Measurements from ENCODE around the gene INSR. TPM values are rescaled to one million over a fixed set of nuclear protein-coding genes. Genes with fewer than 3 reads are reported as not detected.
"Not testable (repeated sequence)": the region's sequence is repeated elsewhere in the genome, so short reads cannot be mapped to it uniquely, and the experiment has no call there.

Gene INSR
- total RNA-seq, 1 donor from 2014 or later: 15.4 TPM

- no peak for DNase-seq (ENCODE audit: low read depth)
Observed at GRCh38 chr19:7258041-7258839, 36.0 kb downstream of the INSR start.

GRCh38 chr19:7257148-7258040, 36.8 kb downstream of the INSR start:
- DNase-seq (ENCODE audit: low read depth): no peak

GRCh38 chr19:7255631-7256030, 38.6 kb downstream of the INSR start:
- no peak for DNase-seq (ENCODE audit: low read depth)

GRCh38 chr19:7255119-7255518, 39.1 kb downstream of the INSR start:
- DNase-seq (ENCODE audit: low read depth): no peak

- DNase-seq (ENCODE audit: low read depth): no peak
Observed at GRCh38 chr19:7254590-7254989, 39.6 kb downstream of the INSR start.

DNA sequence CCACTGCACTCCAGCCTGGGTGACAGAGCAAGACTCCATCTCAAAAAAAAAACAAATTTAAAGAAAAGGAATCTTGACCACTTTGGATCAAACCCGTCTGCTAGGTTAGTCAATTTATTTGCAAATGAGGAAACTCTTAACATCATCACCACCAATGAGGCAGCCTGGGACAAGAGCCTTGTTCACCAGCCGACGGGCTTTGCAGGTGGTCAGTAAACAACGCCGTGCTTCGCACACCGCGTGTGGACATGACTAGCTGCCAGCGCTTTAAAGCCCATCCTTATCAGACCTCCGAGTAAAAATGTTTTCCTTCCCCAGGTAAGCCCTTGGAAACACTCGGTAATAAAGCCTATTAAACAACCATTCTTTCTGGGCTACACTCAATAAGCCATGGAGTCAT, 41.9 kb downstream of the INSR start:
- DNase-seq (ENCODE audit: low read depth): no peak

DNA sequence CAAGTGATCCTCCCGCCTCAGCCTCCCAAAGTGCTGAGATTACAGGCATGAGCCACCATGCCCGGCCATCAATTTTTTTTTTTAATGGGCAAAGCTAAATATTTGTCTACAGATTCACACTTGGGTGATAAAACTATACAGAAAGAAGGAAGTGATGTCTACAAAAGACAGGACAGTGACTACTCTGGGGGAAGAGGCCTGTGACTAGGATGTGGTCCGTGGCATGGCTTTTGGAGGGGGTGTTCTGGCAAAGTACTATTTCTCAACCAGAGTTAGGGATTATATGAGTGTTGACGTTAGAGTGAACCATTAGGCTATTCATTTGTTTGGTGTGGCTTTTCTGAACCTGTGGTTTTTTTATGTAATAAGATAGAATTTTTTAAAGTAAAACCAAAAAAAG, 42.7 kb downstream of the INSR start:
- DNase-seq (ENCODE audit: low read depth): no peak

DNA sequence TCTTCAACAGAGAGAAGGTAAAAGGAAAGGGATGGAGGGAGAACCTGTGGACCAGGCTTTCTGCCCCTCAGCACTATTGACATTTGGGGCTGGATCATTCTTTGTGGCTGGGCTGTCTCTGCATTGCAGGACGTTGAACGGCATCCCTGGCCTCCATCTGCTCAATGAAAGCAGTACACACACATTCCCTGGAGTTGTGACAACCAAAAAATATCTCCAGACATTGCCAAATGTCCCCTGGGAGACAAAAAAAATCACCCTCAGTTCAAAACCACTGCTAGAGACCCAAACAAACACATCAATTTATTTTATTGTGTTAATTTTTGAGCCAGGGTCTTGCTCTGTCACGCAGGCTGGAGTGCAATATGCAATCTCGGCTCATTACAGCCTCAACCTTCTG, 43.3 kb downstream of the INSR start:
- no peak for DNase-seq (ENCODE audit: low read depth)

GRCh38 chr19:7250057-7250596, 44.1 kb downstream of the INSR start:
- no peak for DNase-seq (ENCODE audit: low read depth)

GRCh38 chr19:7247155-7247554, 47.1 kb downstream of the INSR start:
- no peak for DNase-seq (ENCODE audit: low read depth)

GRCh38 chr19:7246601-7247000, 47.6 kb downstream of the INSR start:
- DNase-seq (ENCODE audit: low read depth): no peak

DNA sequence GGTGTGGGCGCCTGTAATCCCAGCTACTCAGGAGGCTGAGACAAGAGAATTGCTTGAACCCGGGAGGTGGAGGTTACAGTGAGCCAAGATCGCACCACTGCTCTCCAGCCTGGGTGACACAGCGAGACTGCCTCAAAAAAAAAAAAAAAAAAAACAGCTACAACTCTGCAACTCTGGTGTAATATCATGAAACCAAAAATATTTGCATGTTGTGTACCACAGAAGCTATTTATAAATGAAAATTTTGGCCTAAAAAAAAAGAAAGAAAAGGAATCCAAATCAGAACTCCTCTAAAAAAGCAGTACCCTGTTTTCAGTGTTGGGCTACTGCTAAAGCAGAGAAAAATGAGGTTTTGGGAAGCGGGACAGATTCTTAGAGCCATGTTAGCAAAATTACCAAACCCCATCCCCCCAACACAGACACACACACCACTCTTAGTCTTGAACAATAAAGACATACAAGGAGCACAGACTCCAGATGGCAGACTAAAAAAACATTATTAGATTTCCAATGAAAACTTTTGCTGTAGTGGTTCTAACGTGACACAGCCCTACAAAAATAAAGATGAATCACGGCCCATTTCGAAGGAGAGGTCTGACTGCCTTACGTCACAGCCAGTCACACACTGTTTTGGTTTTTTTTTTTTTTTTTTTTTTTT, 51.5 kb downstream of the INSR start:
- DNase-seq (ENCODE audit: low read depth): peak; percentile 84

GRCh38 chr19:7238051-7238450, 56.2 kb downstream of the INSR start:
- no peak for DNase-seq (ENCODE audit: low read depth)

GRCh38 chr19:7236153-7236552, 58.1 kb downstream of the INSR start:
- DNase-seq (ENCODE audit: low read depth): no peak

DNA sequence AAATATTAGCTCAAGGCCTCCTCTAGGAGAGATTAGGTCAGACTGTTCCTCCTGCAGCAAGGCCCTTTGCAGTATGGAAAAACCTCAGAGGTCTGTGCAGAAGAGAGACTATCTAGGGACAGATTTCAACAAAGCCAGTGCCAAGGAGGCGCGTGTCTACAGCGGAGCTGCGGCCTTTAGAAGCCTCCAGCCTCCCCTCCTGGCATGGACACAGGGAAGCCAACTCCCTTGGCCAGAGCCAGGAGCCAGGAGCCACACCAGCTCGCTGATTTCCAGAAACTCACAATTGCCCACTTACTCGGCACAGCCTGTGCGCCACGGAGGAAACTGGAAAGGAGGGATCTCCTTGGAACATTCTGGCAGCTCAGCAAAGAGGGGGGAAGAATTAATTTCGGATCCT, 63.4 kb downstream of the INSR start:
- no peak for DNase-seq (ENCODE audit: low read depth)

GRCh38 chr19:7229735-7230134, 64.5 kb downstream of the INSR start:
- DNase-seq (ENCODE audit: low read depth): no peak

DNA sequence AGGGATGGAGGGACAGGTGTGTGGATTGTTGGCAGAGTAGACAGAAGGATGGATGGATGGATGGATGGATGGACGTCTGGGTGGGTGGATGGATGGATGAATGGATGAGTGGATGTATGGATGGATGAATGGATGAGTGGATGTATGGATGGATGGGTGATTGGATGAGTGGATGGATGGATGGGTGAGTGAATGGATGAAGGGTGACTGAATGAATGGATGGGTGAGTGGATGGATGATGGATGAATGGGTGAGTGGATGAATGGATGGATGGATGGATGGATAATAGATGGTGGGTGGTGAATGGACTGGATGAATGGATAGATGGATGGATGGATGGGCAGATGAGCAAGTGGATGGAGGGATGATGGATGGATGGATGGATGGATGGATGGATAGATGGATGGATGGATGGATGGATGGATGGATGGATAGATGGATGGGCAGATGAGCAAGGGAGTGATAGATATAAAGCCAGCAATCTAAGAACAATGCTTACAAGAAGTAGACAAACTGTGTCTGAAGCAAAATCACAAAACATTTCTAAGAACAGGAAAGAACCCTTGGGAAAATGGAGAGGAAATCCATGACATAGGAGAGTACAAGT, 65.2 kb downstream of the INSR start:
- no peak for DNase-seq (ENCODE audit: low read depth)

DNA sequence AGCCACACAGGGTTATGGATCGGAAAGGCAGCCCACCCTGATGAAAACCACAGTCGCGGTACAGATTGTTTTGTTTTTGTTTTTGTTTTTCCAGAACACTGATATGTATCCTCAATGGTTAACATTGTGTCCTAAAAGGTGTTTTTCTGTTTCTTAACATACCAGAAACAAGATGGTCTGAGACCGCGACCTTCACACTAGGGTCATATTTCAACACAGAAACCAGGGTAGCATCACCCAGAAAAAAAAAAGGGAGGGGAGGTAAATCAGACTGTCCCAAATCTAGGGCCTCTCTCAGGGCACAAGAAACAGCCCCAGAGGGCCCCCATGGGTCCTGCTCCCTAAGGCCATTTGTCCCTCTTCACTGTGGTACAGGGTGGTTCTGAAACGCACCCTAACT, 66.5 kb downstream of the INSR start:
- DNase-seq (ENCODE audit: low read depth): no peak

DNA sequence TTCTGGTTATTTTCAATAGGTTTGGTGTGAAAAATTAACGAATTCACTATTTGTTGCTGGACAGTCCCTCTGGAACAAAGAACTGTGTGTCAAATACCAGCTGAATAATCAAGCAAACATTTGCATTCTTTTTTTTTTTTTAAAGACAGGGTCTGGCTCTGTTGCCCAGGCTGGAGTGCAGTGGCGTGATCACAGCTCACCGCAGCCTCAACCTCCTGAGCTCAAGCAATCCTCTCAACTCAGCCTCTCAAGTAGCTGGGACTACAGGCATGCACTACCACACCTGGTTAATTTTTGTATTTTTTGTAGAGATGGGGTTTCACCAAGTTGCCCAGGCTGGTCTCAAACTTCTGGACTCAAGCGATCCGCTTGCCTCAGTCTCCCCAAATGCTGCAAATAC, 67.1 kb downstream of the INSR start:
- not testable (repeated sequence) for DNase-seq (ENCODE audit: low read depth)

- DNase-seq (ENCODE audit: low read depth): no peak
Observed at GRCh38 chr19:7226739-7227138, 67.5 kb downstream of the INSR start.

DNA sequence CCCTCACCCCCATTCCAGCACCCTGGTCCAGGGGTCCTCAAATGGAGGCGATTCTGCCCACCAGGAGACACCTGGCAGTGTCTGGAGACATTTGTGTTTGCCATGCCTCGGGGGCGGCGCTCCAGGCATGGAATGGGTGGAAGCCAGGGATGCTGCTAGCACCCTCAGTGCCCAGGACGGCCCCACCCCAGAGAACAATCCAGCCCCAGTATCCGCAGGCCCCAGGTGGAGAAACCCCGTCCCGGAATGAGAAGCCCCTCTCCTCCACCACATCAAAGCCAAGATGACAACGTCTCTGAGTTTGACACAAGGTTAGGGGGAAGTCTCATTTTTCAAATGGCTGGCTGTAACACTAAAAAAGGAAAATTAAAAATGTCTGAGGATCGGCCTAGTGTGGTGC, 68.5 kb downstream of the INSR start:
- DNase-seq (ENCODE audit: low read depth): no peak
